ENCODE measurements around the gene ACBD6. TPM values are rescaled to one million over a fixed set of nuclear protein-coding genes. Genes with fewer than 3 reads are reported as not detected.

ACBD6 gene
- total and polyA plus RNA-seq, 2 of the 4 experiments (the other 2 are of a cell fraction), result 52.5 to 59.1 TPM

GRCh38 chr1:180370597-180370996 lies 131.8 kb downstream of the ACBD6 start:
- CTCF ChIA-PET, result no interaction called here
- Histone ChIP-seq H3K4ac (ENCODE audit: low read depth, low read length) (no peak overlapping the region), H3K4me2 (ENCODE audit: low read depth, low read length) (no peak overlapping the region), H3K27ac (ENCODE audit: insufficient read depth, low read length) (no peak overlapping the region), H2BK15ac (ENCODE audit: low read depth, low read length) (no peak overlapping the region), H2AK9ac (replicated peaks; ENCODE audit: low read depth, low read length, poor library complexity) (no peak overlapping the region), H3K9ac (ENCODE audit: low read depth, low read length) (no peak overlapping the region), H4K5ac (ENCODE audit: low read depth, low read length) (no peak overlapping the region), H3K9me3 (ENCODE audit: control insufficient read depth, insufficient read depth, low read length) (no peaks in the 10 kb centered on the region), H2BK120ac (ENCODE audit: low read depth, low read length) (no peak overlapping the region), H3K4me3 (ENCODE audit: insufficient read depth, low read depth, low read length) (no peak overlapping the region), H3K18ac (ENCODE audit: low read depth, low read length) (no peak overlapping the region), H3K27me3 (ENCODE audit: control insufficient read depth, insufficient read depth, low read length) (no peaks in the 10 kb centered on the region), H3K56ac (ENCODE audit: extremely low read depth, insufficient read depth, low read length) (no peak overlapping the region), H3K23ac (ENCODE audit: low read depth, low read length) (no peak overlapping the region), H3K79me1 (ENCODE audit: low read depth in 1 of 2, low read length in 2 of 2) (peaks cover 10 to 27% of the 10 kb centered on the region in 2 experiments), H3K14ac (replicated peaks; ENCODE audit: low read depth, low read length) (no peak overlapping the region), H2AK5ac (ENCODE audit: low read depth, low read length) (no peak overlapping the region), H4K20me1 (ENCODE audit: insufficient read depth, low read length) (peaks cover 2% of the 10 kb centered on the region; the same call in 1 of the 2 replicates), H2BK5ac (ENCODE audit: low read depth, low read length, poor library complexity, severe bottlenecking) (no peak overlapping the region), H4K91ac (ENCODE audit: insufficient read depth, low read depth, low read length) (no peak overlapping the region), H3K4me1 (ENCODE audit: control insufficient read depth, insufficient read depth, low read length) (0 out of 2 replicates have a peak, but pooled peaks cover 2% of the 10 kb centered on the region), H2AFZ (replicated peaks; ENCODE audit: low read length, poor library complexity) (no peak overlapping the region), H4K8ac (ENCODE audit: low read depth in 2 of 2, low read length in 2 of 2) (no peak overlapping the region), H3K9me1 (ENCODE audit: insufficient read depth, low read length) (peaks cover 4% of the 10 kb centered on the region), H2BK20ac (ENCODE audit: low read depth, low read length) (no peak overlapping the region), H3K36me3 (ENCODE audit: control insufficient read depth, insufficient read depth, low read length) (no peaks in the 10 kb centered on the region)
- TF ChIP-seq SMC3 (IDR thresholded peaks at IDR 0.05; ENCODE audit: low read depth, low read length) (no peak), RAD21 (IDR thresholded peaks at IDR 0.05; ENCODE audit: low read length) (no peak), MXI1 (IDR thresholded peaks at IDR 0.05; ENCODE audit: borderline replicate concordance, low read depth, low read length) (no peak), MAZ (IDR thresholded peaks at IDR 0.05; ENCODE audit: borderline replicate concordance, low read depth, low read length) (no peak), CEBPB (IDR thresholded peaks at IDR 0.05; ENCODE audit: low read depth, low read length) (no peak), CHD1 (IDR thresholded peaks at IDR 0.05; ENCODE audit: low read depth, low read length) (no peak), FOS (IDR thresholded peaks at IDR 0.05; ENCODE audit: low read depth, low read length) (no peak), POLR2A (IDR thresholded peaks at IDR 0.05; ENCODE audit: low read depth, low read length) (no peak), BHLHE40 (IDR thresholded peaks at IDR 0.05; ENCODE audit: low read depth, low read length) (no peak)
- TF ChIP-seq, protein P1, sequence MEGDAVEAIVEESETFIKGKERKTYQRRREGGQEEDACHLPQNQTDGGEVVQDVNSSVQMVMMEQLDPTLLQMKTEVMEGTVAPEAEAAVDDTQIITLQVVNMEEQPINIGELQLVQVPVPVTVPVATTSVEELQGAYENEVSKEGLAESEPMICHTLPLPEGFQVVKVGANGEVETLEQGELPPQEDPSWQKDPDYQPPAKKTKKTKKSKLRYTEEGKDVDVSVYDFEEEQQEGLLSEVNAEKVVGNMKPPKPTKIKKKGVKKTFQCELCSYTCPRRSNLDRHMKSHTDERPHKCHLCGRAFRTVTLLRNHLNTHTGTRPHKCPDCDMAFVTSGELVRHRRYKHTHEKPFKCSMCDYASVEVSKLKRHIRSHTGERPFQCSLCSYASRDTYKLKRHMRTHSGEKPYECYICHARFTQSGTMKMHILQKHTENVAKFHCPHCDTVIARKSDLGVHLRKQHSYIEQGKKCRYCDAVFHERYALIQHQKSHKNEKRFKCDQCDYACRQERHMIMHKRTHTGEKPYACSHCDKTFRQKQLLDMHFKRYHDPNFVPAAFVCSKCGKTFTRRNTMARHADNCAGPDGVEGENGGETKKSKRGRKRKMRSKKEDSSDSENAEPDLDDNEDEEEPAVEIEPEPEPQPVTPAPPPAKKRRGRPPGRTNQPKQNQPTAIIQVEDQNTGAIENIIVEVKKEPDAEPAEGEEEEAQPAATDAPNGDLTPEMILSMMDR (conservative IDR thresholded peaks at IDR 0.05; ENCODE audit: low read depth, low read length), result no peak
- TF ChIP-seq, protein P2, sequence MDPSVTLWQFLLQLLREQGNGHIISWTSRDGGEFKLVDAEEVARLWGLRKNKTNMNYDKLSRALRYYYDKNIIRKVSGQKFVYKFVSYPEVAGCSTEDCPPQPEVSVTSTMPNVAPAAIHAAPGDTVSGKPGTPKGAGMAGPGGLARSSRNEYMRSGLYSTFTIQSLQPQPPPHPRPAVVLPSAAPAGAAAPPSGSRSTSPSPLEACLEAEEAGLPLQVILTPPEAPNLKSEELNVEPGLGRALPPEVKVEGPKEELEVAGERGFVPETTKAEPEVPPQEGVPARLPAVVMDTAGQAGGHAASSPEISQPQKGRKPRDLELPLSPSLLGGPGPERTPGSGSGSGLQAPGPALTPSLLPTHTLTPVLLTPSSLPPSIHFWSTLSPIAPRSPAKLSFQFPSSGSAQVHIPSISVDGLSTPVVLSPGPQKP (IDR thresholded peaks at IDR 0.05; ENCODE audit: borderline replicate concordance, low read depth, low read length), result no peak
- TF ChIP-seq, protein P3, sequence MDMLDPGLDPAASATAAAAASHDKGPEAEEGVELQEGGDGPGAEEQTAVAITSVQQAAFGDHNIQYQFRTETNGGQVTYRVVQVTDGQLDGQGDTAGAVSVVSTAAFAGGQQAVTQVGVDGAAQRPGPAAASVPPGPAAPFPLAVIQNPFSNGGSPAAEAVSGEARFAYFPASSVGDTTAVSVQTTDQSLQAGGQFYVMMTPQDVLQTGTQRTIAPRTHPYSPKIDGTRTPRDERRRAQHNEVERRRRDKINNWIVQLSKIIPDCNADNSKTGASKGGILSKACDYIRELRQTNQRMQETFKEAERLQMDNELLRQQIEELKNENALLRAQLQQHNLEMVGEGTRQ (IDR thresholded peaks at IDR 0.05; ENCODE audit: low read depth, low read length), result no peak
- intact Hi-C loops (cut with micrococcal nuclease), result no loop called here
- DNase-seq (no peak), ATAC-seq (ENCODE audit: low read depth) (no peak)
- dilution Hi-C loops (cut with HindIII; ENCODE audit: low sequenced_read_pairs, unreplicated experiment), result no loop called here
- in situ Hi-C loops (cut with MboI; ENCODE audit: low sequenced_read_pairs), result no loop called here
- no CpG with 5 or more reads among the region's 1 CpG for WGBS, 2 experiments (ENCODE audit: extremely low coverage in 2 of 2, insufficient read length in 1 of 2)
- POLR2A ChIA-PET (ENCODE audit: unreplicated experiment), result no interaction called here
- BruUV-seq (replicated peaks), result no TSS peak
